Retina (tissue), 1 donor: Measurements from ENCODE around the gene ST3GAL3.

Experiments
- DNase-seq: peaks from one replicate; pipeline ENCODE4 v3.0.0-alpha.2; 2016

Gene ST3GAL3

DNA sequence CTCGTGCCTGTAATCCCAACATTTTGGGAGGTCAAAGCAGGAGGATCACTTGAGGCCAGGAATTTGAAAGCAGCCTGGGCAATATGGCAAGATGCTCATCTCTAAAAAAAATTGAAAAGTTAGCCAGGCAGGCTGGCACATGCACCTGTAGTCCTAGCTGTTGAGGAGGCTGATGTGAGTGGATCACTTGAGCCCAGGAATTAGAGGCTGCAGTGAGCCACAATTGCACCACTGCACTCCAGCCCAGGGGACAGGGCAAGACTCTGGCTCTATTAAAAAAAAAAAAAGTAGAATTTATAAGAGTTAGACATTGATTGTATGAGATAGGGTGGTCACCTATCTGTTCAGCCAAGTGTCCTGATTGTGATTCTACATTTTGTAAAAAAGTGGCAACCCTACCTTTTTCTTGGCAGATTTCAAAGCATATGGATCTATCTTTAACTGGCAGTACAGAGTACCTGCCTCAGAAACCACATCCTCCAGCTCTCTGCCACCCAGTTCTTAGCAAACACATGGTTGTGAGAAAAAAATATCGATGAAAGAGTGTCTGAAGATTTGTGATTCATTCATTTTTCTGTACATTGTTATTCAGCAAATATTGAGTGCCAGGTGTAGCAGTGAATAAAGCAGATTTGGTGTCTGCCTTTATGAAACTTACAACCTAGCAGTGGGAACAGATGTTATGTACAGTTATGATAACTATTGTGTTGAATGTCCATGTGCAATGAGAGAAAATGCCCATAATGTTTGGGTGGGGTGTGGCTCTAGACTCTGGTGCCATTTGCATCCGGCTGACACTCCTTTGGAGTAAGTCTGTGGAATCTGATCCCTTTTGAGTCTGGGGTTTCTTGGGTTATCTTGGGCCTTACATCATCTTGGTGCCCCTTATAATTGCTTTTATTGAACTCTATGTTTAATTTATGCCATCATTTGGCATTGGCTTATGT is 82.5 kb downstream of the ST3GAL3 start:
- DNase-seq: no peak

DNA sequence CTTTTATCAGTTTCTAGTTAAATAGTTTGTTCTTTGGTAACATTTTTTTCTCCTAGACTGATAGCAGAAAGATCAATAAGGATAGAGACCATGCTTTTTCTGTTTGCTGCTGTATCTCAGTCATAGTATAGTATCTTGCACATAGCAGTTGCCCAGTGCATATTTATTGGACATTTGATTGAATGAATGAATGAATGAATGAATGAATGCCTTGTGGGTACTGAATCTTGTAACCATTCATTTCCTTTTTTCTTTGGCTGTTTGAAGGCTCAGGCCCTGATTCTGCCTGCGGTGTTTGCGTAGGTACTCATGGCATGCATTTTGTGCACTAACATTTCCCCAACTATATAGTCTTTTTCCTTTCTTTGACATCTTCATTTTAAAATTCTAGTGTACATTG is 83.9 kb downstream of the ST3GAL3 start:
- DNase-seq: no peak

DNA sequence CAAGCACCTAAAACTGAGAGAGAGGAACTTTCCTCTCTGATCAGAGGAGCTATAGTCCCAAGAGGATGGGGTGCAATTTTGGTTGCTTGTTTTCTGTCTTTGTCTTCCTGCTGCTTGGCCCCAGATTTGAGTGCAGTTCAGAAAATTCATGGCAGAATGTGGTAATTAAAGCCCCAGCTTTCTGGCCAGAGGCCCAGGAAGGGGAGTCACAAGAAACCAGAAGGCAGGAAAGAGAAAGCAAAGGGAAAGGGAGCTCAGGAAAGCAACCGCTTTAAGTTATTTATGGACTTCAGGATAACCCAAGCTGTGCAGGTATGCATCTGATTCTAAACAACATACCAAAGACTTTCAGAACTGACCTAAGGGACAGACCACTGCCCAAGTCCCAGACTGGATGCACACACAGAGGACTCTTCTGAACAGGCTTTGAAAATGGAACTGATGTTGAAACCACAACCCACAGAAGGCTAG is 88.8 kb downstream of the ST3GAL3 start:
- no peak for DNase-seq

DNA sequence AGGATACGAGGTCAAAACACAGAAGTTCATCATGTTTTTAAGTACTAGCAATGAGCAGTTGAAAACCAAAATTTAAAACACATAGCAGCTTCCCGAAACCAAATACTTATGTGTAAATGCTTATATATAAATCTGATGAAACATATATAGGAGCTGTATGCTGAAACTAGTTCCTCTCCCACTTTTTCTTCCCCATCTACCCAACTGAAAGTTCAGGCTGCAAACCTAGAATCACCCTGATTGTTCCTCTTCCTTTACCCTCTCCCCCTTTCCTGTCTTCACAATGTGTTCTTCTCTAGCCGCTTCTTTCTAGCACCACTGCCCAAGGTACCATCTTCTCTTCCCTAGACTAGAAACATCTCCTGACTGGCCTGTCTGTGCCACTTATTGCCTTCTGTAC is 90.6 kb downstream of the ST3GAL3 start:
- no peak for DNase-seq

DNA sequence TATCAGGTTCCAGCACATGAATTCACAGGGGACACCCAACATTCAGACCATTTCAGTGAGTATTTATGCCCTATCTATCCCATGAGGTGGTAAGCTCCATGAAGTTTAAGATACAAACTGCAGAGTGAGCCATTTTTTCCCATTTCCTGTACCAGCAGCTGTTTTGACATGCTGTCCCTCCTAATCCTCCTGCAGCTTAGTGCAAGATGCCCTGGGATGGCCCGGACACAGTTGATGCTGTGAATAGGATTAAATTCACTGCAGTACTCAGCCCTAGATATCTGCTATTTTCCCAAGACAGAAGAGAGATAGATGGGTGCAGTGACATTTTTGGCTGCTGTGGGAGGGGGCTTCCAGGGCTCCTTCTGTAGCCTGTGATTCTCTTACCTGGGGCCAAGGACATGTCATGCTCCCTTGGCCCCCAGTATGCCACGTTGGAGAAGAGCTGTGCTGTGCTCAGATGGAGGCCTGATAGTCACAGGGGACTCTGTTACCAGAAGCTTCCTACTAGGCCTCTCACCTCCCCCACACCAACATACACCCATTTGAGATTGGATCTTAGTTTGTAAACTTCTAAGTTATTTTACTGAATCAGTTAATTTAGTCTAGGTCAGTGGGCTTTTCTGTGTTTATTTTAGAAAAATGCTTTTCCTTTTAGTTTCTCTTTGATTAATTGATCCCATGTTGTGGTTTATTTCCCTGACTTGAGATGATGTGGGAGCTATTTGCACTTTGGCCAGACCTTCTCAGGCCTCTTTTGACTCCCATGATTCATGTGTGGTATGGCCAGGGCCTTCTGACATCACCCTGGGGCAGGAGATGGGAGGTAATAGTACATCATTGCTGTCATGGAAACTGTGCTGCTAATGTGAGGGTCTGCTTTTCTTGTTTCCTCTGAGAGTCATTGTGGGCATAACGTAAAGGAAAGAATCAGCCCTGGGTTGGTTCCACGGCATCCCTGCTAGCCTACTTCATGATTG is 92.6 kb downstream of the ST3GAL3 start:
- DNase-seq: peak; percentile 14

DNA sequence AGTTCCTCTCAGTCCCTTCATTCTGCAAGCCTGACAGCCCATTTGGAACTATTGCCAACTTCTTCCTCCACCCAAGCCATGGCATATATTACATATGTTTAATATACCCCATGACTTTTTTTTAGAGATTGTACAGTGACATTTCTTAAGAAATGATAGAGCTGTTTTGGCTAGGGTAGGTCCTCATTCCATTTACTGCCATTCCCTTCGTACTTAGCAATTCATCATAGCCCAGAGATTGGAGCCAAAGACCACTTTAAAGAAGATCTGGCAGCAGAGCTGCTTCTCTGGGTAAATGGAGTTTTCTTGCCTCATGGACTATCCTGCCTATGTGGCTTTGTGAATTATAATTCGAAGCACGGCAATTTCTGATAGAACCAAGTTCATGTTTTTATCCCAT is 93.4 kb downstream of the ST3GAL3 start:
- DNase-seq: no peak

DNA sequence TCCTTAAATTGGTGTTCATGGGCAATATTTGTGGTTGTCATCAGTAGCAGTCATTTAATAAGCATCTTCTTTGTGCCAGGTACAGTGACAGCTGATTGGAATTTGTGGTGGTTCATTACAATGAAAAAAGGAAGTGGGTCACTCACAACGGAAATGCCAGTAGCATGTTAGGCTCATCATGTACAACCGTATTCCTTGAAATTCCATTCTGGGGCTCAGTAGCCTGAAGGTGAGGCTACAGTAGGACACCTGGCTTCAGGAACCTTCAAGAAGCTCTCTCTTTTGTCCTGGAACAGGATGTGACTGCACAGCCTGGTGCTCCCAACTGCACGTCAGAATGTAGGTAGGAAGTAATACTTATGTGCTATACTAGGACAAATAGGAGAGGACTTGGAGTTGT is 93.9 kb downstream of the ST3GAL3 start:
- DNase-seq: no peak

DNA sequence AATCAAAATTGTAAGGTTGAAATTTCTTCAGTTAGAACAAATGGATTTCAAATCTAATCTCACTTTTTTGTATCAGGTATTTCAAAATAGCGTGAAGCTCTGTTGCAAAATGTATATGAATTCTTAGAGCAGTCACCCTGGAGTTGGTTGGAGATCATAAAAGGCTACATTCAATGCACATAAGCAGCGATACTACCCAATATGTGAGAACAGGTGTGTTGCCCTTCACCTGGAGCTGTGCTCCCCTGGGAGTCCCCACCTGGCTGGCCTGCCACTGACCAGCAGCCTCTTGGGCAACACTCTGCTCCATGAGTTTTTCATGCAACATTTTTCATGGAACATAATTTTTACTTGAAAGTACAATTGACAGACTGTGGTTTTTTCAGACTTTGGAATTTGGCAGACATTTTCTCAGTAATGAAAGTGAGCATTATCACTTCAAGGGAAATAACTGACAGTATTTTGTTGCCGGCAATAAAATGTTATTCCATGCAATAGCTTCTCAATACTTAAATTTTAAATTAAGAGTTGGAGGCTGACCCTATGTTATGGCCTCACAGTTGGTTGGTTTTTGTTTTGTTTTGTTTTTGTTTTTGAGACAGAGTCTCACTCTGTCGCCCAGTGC is 95.1 kb downstream of the ST3GAL3 start:
- DNase-seq: no peak

DNA sequence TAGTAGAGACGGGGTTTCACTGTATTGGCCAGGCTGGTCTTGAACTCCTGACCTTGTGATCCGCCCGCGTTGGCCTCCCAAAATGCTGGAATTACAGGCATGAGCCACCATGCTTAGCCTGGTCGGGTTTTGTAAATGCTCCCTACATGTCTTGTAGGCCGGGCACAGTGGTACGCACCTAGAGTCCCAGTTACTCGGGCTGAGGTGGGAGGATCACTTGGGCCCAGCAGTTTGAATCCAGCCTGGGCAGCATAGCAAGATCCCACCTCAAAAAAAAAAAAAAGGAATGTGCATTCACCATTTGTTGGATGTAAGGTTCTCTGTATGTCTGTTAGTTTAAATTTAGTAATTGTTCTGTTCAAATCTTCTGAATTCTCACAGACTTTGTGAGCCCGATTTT is 95.8 kb downstream of the ST3GAL3 start:
- no peak for DNase-seq

DNA sequence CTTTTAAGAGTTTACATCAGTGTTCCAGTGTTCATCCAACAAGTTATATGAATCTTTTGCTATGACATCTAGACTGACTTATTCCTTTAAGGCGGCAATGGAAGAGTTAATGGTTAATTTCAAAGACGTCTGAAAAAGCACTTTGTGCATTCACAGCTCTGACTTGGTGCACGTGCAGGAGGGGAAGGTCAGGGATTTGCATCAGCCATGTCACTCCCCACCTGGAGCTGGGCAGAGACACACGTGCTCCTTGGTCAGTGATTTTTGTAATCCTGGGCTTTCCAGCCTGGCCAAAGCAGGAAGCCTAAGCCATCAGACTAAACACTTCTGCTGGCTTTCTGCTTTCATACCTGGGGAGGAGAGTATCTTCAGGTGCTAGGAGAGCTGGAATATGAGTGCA is 96.3 kb downstream of the ST3GAL3 start:
- no peak for DNase-seq

DNA sequence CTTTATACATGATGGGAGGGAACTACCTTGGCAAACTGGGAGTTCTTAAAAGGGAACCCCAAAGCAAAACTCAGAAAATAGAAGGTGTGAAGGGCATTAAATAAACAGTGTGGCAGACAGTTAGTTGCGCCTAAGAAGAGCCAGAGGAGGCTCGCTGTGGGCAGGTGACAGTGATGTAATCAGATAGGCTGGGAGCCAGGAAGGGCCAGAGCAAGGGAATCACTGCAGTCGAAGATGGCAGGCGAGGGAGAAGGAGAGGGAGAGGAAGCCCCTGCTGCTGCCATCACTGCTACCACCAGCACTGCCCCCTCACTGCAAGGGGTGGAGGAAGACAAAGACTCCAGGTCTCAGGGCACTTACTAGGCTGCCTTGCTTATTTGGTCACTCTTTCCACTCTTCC is 97.2 kb downstream of the ST3GAL3 start:
- no peak for DNase-seq

DNA sequence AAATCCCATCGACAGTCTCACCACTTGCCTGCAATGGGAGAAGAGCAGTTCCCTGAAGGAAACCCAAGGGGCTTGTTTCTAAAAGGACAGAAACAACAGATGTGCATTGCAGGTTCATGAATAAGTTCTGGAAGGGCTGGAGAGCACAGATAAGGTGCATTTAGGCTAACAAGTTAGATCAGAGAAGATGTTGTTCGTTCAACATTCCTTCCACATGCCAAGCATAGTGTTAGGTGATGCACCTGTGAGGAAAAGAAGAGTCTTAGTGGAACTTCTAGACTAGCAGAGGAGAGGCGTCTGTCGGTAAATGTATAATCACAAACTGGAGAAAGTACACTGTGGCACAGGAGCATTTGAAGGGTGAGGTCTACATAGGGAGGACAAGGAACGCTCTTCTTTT is 98.0 kb downstream of the ST3GAL3 start:
- DNase-seq: no peak

DNA sequence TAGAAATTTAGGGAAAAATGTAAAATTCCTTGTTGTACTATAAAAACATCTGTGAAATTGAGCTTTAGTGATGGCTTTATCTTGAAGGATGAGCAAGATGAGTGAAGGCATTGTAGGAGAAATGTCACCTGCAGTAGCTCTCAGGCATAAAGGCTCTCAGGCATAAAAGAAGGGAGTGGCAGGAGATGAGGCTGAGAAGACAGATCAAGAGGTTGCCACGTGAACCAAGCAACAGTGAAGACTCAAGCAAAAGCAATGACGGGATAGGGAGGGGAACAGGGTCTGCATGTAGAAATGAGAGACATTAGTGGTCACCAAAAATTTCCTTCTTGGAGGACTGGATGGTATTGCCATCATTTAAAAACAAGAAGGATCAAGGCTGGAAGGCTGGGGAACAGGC is 98.8 kb downstream of the ST3GAL3 start:
- DNase-seq: no peak

DNA sequence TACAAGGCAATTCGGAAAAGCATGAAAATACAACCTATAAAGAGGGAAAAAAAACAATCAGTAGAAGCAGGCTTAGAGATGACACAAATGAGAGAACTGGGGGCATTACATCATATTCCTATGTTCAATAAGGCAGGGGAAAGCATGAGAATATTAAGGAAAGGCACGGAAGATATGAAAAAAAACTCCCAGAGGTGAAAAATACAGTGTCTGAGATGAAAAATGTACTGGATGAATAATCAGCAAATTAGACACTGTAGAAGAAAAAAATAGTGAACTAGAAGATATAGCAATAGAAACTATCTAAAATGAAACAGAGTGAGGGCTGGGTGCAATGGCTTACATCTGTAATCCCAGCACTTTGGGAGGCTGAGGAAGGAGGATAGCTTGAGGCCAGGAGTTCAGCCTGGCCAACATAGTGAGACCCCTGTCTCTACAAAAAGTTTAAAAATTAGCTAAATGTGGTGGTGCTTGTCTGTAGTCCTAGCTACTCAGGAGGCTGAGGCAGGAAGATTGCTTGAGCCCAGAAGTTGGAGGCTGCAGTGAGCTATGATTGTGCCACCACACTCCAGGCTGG is 101.8 kb downstream of the ST3GAL3 start:
- DNase-seq: no peak

DNA sequence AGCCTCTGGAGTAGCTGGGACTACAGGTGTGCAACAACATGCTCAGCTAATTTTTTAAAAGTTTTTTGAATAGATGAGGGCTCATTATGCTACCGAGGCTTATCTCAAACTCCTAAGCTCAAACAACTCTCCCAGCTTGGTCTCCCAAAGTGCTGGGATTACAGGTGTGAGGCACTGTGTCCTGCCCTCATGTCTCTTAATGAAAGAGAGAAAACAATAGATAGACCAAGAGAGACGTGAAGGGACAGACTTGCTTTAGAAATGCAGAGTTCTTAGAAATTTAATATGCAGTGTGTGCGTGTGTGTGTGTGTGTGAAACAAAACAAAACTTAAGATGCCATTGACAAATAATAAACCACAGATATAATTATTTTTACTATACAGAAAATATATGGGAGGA is 105.2 kb downstream of the ST3GAL3 start:
- DNase-seq: no peak

DNA sequence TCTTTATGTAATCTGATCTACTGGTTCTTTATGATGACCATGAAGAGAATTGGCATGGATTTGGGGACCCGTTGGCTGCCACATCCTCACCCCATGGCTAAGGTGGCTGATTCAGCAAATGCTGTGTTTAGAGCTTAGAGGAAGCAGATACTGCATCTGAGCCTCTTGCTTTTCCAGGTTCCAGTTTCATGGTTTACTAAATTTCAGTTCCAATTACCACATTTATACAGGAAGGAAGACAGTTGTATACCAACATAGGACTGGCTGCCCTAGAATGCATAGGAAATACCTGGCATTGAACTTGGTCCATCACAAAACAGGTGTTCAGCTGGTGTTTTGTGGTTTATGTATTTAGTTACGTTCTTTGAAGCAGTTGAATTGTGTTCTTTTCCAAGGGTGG is 107.1 kb downstream of the ST3GAL3 start:
- no peak for DNase-seq

DNA sequence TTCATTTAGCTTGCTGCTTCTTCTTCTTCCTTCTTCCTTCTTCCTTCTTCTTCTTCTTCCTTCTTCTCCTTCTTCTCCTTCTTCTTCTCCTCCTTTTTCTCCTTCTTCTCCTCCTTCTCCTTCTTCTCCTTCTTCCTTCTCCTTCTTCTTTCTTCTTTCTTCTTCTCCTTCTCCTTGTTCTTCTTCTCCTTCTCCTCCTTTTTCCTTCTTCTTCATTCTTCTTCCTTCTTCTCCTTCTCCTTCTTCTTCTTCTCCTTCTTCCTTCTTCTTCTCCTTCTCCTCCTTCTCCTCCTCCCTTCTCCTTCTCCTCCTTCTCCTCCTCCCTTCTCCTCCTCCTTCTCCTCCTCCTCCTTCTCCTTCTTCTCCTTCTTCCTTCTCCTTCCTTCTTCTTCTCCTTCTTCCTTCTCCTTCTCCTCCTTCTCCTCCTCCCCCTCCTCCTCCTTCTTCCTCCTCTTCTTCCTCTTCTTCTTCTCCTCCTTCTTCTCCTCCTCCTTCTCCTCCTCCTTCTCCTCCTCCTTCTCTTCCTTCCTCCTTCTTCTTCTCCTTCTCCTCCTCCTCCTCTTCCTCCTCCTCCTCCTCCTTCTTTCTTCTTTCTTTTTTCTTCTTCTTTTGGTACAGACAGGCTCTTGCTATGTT is 110.1 kb downstream of the ST3GAL3 start:
- DNase-seq: no peak

DNA sequence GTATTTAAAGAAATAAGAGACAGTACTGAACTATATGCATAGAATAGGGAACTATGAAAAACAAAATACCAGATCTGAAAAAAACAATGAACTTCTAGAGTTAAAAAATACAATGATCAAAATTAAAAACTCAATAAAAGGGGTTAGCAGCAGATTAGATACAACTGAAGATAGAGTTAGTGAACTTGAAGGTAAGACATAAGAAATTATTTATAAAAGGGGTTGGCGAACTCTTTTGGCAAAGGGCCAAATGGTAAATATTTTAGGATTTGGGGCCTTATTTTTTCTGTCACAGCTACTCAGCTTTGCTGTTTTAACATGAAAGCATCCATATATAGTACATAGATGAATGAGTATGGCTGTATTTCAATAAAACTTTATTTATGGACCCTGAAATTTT is 111.4 kb downstream of the ST3GAL3 start:
- DNase-seq: no peak

DNA sequence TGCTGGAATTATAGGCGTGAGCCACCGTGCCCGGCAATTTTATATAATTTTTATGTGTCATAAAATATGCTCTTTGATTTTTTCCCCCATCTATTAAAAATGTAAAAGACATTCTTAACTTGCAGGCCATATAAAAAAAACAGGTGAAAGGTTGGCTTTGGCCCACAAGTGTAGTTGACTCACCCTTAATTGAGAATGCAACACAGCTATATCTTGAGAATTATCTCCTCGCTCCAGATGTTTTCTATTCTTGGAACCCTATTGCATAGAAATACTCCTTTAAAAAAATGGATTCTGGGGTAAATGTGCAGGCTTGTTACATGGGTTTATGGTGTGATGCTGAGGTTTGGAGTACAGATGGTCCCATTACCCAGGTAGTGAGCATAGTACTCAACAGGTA is 112.0 kb downstream of the ST3GAL3 start:
- no peak for DNase-seq

DNA sequence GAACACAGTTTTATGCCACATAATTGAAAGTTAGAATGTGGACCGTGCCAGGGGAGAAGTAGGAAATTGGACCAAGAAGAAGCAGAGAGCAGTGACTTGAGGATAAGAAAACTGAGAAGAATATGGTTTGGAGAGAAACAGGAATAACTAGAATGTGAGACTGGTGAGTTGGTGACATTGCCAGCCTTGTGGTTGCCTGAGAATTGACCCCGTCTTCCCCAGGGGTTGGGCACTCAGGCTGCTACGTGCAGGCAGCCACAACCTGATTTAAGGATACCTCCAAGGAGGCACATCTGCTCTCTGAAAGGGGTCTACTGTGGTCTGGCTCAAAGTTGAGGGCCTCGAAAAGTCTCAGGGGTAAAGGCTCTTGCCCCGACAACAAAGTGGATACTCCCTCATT is 114.1 kb downstream of the ST3GAL3 start:
- no peak for DNase-seq

DNA sequence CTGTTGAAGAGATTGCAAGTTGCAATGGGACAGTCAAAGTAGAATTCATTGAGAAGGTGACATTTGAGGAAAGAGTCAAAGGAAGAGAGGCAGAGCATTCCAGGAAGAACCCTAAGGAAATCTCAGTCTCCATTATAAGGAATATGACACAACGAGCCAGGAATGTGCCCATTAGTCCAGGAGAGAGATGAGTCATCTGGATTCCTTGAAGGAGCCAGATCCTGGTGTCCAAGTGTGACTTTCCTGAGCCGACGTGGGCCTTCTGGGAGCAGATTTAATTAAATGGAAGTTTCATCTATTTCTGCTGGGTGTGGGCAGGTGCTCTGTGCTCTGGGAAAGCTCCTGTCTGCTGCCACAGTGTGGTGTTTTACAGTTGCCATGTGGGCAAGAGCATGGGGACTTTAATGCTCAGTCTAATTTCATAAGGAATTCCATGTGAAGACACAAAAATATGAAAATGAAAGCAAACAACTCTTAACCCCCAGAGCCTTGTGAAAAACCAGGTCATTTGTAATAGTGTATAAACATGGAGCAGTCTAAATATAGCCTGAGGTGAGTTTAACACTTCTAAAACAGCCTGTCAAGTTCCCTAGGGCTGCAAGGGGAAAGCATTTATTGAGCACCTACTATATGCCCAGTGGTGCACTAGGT is 114.8 kb downstream of the ST3GAL3 start:
- no peak for DNase-seq

DNA sequence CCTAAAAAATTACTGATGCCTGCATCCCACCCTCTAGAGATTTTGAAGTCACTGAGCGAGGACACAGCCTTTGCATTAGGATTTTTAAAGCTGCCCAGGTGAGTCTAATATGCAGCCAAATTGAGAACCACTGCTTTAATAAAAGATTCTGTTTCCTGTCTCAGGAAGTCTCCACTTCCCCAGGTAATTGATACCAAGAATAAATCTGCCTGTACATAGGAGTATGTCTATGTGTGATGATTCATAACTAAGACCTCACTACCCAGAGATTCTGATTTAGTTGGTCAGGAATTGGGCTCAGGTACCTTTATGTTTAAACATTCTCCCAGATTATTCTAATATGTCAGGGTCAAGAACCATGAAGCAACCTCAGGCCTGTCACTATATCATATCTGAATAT is 117.5 kb downstream of the ST3GAL3 start:
- DNase-seq: no peak
